GM19238 (cell line): ENCODE data around the gene FBXW11.
"Not testable (repeated sequence)": the region's sequence is repeated elsewhere in the genome, so short reads cannot be mapped to it uniquely, and the experiment has no call there.

Experiments
- DNase-seq: peaks from one replicate; pipeline ENCODE4 v3.0.0; 2011; ENCODE audit warnings: low spot score; ENCODE audit not compliant: insufficient read length

Gene FBXW11

DNA sequence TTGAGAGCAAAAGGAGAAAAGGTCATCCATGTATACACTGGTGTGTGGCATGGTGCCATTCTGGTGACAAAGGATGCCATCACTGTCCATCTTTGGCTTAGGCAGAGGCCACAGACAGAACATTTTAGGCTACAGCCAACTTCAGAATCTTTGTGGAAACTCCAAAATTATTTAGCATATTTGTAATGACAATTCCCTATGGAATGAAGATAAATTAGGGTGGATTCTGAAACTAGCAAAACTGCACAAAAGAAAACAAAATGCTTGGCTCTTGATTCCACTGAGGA is 92.5 kb downstream of the FBXW11 start:
- no peak for DNase-seq

DNA sequence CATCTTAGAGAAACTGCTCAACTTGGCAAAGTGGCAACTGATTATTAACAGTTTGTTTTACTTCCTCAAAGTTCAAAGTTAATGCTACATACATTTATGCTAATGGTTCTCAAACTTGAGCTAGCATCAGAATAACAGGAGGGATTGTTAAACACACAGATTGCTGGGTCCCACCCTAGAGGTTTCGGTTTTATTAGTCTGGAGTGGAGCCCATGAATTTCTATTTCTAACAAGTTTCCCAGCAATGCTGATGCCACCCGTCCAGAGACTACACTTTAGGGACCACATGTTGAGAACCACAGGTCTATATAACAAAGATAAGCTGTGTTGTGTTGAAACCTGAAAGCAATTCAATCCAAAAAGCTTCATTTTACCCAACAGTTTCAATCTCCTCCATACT is 95.3 kb downstream of the FBXW11 start:
- DNase-seq: no peak

DNA sequence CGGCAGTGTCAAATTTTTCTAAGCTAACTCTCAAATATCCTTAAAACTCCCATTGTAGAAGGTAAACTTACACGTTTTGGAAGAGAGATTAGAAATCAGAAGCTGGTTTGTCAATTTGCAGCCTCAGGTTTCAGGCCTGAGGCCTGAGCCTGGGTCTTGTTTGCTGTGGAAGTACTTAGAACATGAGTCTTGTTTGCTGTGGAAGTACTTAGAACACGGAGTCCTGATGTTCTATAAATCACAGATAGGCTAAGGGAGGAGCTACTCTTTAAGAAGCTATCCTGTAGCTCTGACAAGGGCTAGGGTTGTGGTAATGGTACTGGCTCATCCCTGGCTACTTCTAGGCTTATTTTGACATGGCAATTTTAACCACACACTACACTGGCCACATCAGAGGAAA is 97.8 kb downstream of the FBXW11 start:
- DNase-seq: no peak

DNA sequence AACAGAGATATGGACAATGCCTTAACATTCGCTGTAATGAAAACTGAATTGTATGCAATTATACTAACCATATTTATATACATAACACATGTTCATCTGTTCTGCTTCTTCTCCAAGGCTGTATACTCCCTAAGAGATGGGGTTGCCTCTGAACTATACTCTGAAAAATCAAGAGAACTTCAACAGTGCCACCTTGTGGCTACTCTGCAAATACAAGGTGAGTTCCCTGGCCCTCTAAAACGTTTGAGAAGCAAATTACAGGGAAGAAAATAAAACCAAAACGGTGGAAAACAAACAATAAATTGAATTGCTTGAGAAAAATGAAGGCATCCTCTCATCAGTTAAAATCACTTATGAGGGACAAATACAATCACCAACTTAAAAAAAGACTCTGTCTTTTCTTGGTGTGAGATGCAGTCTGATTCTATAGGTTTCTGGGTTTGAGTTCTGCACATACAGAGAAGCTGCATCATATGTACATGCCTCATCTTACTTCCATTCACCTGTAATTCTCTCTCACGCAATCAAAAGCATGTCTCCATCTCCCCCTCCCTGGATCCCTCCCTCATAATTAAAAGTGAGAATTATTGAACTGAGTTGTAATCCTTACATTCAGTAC is 98.6 kb downstream of the FBXW11 start:
- no peak for DNase-seq

DNA sequence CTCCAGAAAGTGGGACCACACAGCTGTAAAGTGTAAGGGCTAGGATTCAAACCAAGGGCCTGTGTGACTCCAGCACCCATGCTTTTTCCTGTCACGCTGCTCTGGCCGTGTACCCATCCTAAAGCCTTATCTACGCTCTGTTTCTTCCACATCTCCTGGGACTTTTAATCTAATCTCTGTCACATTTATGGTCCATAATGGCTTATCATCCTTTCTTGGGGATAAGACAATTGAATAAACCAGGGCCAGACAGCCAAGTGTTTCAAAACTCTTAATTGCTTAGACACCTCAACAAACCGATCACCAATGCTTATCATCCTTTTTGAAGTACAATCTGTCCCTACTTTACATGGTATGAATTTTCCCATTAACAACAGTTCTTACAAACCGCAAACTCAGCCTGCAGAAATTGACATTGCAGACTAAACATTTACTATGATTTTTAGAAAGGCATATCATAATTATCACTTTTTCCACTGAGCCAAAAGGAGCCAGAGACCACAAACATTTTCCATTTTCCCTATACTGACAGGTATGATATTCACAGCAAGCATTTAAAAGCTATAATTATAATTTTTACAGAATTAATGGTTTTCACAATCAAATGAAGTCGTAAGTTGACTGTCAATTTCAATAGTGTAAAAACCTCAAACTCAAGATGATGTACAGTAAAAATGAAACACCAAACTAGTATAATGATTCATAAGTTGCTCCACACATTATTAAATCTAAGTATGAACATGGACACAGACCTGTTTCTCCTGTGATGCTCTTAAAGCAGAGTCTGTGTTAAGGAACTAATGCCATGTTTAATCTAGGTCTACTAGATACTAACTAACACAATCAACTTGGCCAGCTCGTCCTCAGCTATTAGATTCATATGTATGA is 99.5 kb downstream of the FBXW11 start:
- no peak for DNase-seq

DNA sequence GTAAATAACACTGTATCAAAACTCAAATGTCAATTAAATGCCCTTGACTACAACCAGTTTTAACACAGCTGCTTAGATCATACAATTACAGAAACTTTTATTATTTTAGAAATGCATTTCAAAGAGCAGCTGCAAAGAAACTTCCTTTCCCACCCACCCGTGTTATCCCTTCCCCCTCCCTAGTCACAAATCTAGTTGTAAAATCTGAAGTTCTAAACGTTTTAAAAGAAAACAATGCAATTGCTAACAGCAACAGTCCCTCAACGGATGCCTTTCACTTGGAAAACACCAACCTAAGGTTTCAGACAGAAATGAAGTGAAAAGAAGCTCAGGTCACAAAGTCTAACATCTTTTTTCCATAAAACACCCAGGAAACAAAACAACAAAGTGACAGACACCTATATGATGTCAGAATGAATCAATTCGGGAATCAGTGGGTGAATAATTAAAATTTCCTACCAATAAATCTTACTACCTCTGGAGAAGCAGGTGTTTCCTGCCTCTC is 100.3 kb downstream of the FBXW11 start:
- DNase-seq: no peak

DNA sequence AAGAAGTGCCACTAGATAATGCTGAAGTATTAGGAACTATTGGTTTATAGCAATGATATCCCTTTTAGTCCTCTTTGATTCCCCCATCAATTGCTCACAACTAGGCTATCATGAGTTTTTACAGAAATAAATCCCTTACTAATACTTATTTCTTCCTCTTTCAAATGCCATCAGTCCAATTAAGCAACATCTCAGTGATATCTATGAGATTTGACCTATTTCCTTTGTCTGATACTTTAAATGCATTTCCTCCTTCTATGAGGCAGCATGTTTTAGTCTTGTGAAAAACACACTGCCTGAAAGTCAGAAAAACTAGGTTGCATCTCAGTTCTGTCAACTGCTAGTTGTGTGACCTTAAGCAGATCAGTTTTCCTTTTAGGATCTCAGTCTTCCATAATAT is 101.6 kb downstream of the FBXW11 start:
- no peak for DNase-seq

DNA sequence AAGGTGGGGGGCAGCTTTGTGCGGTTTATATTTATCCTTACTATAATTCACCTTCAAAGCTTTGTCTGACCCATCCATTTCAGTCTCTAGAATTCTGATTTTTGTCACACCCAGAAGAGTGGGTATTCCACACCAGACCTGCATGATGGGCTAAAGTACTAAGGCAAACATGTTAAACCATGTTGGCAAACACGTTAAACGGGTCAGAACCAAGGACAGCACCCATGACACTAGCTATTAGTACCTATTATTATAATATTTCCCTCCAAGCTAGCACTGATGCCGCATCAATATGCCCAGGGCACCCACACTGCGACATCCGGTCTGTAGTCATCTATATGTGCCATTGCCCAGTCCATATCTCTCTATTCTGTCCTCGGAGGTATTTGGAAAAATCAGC is 104.7 kb downstream of the FBXW11 start:
- no peak for DNase-seq

DNA sequence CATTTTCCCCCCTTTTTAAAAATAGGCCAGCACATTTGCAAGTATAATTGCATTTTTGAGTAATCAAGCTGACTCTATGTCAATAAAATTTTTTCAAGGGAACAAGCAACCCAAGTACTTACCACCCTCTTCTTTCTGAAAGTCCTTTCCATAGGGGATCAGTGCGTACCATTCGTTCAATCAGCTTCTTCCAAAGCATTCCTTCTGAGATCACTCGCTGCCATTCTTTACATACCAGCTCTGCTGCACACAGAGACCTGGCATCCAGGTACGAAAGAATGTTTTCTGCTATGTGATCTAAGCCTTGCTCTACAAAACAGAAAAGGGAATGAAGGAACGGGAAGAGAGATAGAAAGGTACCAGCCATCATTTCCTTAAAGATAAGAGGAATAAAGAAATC is 106.6 kb downstream of the FBXW11 start:
- no peak for DNase-seq

DNA sequence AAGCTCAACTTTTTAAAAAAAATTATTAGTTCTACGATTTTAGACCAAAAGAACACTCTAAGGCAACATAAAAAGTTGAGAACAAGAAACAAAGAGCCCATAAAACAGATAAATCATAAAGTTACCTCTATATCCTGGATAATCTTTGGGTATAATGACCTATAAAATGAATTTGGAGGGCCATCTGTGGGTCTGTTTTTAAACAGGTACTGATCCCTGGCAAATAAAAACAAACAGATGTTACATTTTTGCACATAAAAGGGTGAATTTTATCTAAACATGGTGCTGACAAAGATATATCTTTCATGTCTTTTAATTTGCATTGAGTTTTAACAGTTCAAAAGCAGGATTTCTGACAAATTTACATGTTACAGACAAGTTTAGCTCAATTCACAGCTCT is 107.6 kb downstream of the FBXW11 start:
- no peak for DNase-seq

DNA sequence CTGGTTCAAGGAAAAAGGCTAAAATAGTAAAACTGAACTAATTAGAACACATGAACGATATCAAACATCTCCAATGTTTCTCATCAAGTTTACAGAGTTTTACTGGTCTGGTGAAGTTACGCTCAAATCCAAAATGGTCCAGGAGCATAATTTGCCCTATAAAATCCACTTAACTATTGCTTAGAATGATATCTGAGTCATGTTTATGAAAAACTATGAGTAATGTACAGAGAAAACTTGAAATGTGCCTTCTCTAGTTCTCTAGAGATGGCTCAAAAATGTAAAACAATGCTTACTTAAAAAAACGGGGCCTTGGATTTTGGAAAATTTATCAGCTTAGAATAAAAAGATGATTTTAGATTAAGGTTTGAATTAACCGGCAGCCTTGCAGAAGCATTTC is 108.1 kb downstream of the FBXW11 start:
- no peak for DNase-seq

DNA sequence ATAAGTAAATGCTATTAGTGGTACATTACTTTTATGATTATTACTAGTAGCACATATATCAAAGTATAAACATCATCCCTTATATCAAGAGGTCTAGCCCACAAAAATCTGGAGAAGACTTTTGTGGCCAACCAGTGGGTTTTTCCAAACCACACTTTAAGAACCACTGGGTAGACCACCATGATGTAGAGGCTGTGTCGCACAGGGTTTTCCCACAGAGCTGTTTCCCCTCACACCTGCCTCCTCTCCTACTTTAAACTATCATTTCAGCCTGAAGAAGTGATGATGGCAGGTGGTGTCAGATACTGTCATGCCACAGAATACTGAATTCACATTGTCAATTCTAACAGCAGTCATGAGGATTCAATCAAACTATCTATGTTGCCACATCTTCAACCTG is 109.2 kb downstream of the FBXW11 start:
- no peak for DNase-seq

DNA sequence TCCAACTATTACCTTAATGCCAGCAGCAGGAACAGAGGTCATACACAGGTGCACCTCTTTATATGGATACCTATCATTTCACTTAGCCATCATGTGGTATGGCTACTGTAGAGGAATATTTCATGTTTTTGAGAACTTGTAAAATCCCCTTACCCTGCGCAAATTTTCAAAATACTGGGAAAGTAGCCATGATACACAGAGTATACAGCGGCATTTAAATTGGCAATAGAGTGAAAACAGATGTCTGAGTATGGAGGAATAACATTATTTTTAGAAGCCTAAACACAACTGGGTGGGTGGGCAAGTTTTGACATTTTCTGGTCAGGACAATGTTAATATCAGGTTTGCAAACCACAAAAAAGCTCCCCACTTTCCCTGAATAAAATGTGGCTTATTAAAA is 111.4 kb downstream of the FBXW11 start:
- DNase-seq: no peak

DNA sequence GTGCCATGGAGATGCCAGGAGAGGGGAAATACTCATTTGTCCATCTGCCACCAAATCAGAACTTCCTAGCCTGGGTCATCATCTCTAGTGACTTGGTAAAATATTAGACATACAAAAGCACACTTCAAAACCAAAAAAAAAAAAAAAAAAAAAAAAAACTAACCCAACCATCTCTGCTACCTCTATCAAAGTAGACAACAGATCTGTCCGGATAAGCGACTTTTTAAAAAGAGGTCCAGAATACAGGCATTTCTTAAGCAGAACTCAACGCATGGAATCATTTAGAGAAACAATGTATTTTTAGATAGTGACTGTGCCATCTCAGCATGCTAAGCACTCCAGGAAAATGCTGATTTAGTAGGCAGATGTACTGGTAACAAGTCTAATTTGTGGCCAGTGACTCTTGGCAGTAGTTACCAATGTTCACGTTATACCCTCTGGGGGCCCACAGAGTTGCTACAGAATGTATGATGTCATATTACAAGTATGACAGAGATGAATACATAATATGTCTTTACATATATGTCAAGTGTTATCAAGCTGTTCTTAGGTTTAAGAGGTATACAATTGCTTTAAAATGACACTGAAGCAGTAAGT is 113.0 kb downstream of the FBXW11 start:
- DNase-seq: no peak

DNA sequence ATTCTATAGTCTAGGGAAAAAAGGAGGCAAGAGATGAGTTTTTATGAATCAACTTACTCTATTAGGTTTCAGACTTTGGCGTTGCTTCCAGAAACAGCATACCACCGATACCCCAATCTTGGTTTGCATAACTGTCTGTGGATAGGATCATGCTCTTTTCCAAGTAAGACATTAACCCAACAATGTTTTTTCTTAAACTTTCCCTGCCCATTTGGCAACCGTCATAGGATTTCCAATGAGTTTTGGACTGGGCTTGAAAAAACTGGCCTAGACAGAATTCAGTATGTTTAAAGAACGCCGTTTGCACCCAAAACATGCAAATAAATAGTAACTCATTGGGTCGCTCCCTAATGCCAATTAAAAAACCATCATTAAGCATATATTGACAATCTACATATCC is 114.8 kb downstream of the FBXW11 start:
- no peak for DNase-seq

DNA sequence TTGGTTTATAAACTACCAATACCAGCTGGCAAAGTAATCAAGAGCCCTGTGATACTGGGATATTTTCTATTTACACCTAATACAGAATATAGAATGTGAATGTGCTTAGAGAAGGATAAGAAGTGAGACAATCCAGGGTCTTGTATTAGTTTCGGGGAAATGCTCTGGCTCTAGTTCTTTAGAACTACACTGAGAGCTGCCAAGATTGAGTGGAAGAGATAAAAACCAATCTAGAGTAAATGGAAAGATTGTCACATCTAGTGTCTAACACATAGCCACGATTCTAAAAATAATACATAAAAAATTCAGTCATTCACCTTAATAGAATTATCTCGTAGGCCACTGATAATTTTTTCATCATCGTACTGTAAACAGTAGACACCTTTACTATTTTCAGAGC is 115.3 kb downstream of the FBXW11 start:
- no peak for DNase-seq

DNA sequence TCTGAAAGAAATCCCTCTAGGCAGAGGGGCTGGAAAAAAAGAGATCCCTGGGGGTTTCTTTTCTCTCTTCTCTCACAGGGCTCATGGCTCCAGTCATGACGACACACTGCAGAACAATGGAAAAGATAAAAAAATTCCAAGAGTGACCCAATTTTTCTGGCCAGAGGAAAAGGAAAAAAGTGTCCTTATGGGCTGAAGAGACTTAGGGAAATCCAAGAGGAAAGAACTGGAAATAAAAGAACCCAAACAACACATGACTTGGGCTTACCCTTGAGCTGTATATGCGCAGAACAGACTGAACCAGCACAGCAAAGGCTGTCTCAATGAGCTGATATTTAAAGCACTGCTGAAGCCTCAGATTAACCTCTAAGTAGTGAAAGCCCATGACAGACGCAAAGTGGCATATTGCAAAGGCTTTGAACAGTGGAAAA is 118.4 kb downstream of the FBXW11 start:
- DNase-seq: no peak

DNA sequence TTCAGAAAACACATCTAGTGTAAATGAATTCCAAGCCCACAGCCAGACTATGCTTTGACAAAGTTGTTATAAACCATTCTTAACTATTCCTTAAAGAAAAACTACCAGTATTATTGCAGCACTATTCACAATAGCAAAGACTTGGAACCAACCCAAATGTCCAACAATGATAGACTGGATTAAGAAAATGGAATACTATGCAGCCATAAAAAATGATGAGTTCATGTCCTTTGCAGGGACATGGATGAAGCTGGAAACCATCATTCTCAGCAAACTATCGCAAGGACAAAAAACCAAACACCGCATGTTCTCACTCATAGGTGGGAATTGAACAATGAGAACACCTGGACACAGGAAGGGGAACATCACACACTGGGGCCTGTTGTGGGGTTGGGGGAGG is 120.4 kb downstream of the FBXW11 start:
- not testable (repeated sequence) for DNase-seq

DNA sequence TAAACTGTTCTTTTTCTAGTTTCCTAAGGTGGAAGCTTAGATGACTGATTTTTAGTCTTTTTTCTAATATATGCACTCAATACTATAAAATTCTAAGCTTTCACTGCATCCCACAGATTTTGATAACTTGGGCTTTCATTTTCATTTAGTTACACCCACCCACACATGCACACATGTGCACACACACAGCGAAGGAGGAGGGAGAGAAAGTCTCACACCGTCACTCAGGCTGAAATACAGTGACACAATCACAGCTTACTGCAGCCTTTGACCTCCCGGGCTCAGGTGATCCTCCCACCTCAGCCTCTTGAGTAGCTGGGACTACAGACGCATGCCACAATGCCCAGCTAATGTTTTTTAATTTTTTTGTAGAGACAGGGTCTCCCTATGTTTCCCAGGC is 124.3 kb downstream of the FBXW11 start:
- DNase-seq: no peak

DNA sequence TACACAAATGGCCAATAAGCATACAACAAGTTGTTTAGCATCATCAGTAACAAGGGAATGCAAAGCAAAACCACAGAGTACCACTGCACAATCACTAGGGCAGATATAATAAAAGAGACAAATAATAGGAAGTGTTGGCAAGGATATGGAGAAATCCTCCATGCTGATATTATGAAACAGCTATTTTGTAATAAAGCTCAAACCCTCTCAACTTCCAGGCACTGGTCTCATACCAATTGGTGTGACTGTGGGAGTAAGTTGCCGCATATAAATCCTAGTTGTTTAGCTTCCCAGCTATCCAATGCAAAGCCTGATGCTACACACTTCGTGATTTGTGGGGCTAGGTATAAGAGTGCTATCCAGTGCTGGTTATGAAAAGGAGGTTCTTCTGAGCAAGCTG is 132.2 kb downstream of the FBXW11 start:
- DNase-seq: no peak

DNA sequence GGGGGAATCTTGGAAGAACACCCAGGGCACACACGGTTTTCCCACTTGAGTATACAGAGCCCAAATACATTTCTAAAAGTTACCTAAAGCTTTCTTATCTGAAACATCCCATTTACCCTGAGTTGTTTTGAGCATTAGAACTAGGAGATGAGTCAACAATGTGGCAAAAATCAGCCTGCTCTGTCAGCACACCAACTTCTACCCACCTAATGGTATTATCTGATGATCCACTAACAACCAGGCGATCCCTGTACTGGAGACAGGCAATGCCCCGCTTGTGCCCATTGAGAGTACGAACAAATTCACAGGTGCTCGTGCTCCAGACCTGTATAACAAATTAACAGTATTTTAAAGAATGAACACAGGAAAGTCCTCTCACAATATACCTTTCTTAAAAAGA is 133.8 kb downstream of the FBXW11 start:
- no peak for DNase-seq

DNA sequence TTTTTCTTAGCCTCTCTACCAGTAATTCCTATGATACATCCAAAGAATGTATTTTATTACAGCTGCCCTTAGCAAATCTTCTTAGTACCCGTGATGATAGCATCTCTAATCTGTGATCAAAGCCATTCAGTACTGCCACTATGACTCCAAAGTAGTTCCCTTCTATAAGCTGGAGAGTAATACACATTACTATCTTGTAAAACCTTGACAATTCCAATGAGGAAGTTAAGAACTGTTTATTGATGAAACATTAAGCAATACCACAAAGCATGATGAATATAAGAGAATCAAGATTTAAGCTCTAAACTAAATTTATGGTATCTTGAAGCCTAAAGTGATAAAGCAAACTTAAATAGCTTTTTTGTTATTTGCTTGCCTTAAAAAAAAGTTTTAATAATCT is 134.7 kb downstream of the FBXW11 start:
- DNase-seq: no peak

DNA sequence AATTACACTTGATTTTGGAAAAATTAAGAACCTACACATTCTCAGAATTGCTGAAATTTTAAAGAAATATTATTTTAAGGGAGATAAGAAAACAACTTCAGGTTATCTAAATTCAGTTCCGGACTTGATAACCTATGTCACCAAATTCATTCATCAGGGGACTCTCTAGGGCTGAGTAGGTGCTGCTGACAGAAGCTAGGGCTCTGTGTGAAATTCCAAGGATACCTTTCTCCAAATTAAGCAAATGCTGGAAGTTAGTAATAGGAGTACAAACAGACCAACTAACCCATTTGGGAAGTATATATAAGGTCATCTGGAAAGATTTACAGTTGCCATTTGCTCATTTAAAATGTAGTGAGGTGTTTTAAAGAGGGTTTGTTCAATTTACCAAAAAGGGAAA is 136.5 kb downstream of the FBXW11 start:
- DNase-seq: no peak
